ENCODE data around the gene VAV2.
"Not testable (repeated sequence)": the region's sequence is repeated elsewhere in the genome, so short reads cannot be mapped to it uniquely, and the experiment has no call there.

VAV2 gene

GRCh38 chr9:133935328-133936005 lies 56.7 kb downstream of the VAV2 start:
- DNase-seq (ENCODE audit: low read depth), result no peak

- DNase-seq (ENCODE audit: low read depth), result no peak
Measured at GRCh38 chr9:133934482-133935232, 57.5 kb downstream of the VAV2 start.

GRCh38 chr9:133933426-133934026 lies 58.6 kb downstream of the VAV2 start:
- no peak for DNase-seq (ENCODE audit: low read depth)

GRCh38 chr9:133932633-133933032 lies 59.5 kb downstream of the VAV2 start:
- DNase-seq (ENCODE audit: low read depth), result no peak

GRCh38 chr9:133932181-133932580 lies 59.9 kb downstream of the VAV2 start:
- no peak for DNase-seq (ENCODE audit: low read depth)

- DNase-seq (ENCODE audit: low read depth), result no peak
Measured at GRCh38 chr9:133930682-133931485, 61.2 kb downstream of the VAV2 start.

GRCh38 chr9:133930046-133930681 lies 62.0 kb downstream of the VAV2 start:
- no peak for DNase-seq (ENCODE audit: low read depth)

GRCh38 chr9:133929599-133929998 lies 62.5 kb downstream of the VAV2 start:
- no peak for DNase-seq (ENCODE audit: low read depth)

GRCh38 chr9:133928248-133928764 lies 63.8 kb downstream of the VAV2 start:
- DNase-seq (ENCODE audit: low read depth), result no peak

GRCh38 chr9:133927041-133927440 lies 65.1 kb downstream of the VAV2 start:
- DNase-seq (ENCODE audit: low read depth), result no peak

- no peak for DNase-seq (ENCODE audit: low read depth)
Measured at GRCh38 chr9:133926165-133926856, 65.8 kb downstream of the VAV2 start.

GRCh38 chr9:133924453-133924852 lies 67.7 kb downstream of the VAV2 start:
- no peak for DNase-seq (ENCODE audit: low read depth)

GRCh38 chr9:133923608-133924007 lies 68.5 kb downstream of the VAV2 start:
- DNase-seq (ENCODE audit: low read depth), result not testable (repeated sequence)

- DNase-seq (ENCODE audit: low read depth), result no peak
Measured at GRCh38 chr9:133921866-133922265, 70.3 kb downstream of the VAV2 start.

GRCh38 chr9:133920471-133920870 lies 71.7 kb downstream of the VAV2 start:
- DNase-seq (ENCODE audit: low read depth), result no peak

- DNase-seq (ENCODE audit: low read depth), result no peak
Measured at GRCh38 chr9:133919253-133920115, 72.6 kb downstream of the VAV2 start.

GRCh38 chr9:133918111-133918813 lies 73.9 kb downstream of the VAV2 start:
- DNase-seq (ENCODE audit: low read depth), result no peak

GRCh38 chr9:133917375-133917774 lies 74.7 kb downstream of the VAV2 start:
- no peak for DNase-seq (ENCODE audit: low read depth)

- no peak for DNase-seq (ENCODE audit: low read depth)
Measured at GRCh38 chr9:133916159-133916541, 76.0 kb downstream of the VAV2 start.

All from stimulated activated CD8-positive, alpha-beta memory T cell treated with anti-CD3 and anti-CD28 coated beads, Interleukin-7, amount 100 ng/mL, for 24 hours (primary cell).